ENCODE measurements around the gene MEGF6. TPM values are rescaled to one million over a fixed set of nuclear protein-coding genes. Genes with fewer than 3 reads are reported as not detected.

Gene MEGF6
- total and polyA plus RNA-seq, 2 donors (not counting 3 experiments of a cell fraction or from before 2014, with no cell fraction given), result 22.5 to 63.7 TPM

- Histone ChIP-seq H3K36me3 (ENCODE audit: control insufficient read depth in 2 of 2, extremely low read depth in 1 of 2, insufficient read depth in 2 of 2, low read length in 2 of 2) (no peaks in the 10 kb centered on the region), H3K79me2 (ENCODE audit: control insufficient read depth, insufficient read depth, low read length) (no peaks in the 10 kb centered on the region), H3K27ac (ENCODE audit: insufficient read depth, low read depth, low read length) (no peak overlapping the region), H4K20me1 (replicated peaks; ENCODE audit: control insufficient read depth, extremely low read depth, insufficient read depth, low read length) (no peaks in the 10 kb centered on the region), H3K4me2 (ENCODE audit: insufficient read depth, low read length) (no peak overlapping the region), H3K9ac (replicated peaks; ENCODE audit: extremely low read depth, insufficient read depth, low read length) (no peak overlapping the region), H3K9me3 (replicated peaks; ENCODE audit: control insufficient read depth, insufficient read depth, low read length) (no peaks in the 10 kb centered on the region), H3K27me3 (ENCODE audit: control insufficient read depth in 2 of 2, insufficient read depth in 2 of 2, low read length in 2 of 2) (no peaks in the 10 kb centered on the region), H2AFZ (ENCODE audit: low read depth, low read length) (no peak overlapping the region), H3K9me1 (replicated peaks; ENCODE audit: control insufficient read depth, extremely low read depth, insufficient read depth, low read length) (no peaks in the 10 kb centered on the region), H3K4me3 (replicated peaks in 1 of 3; ENCODE audit: insufficient read depth in 1 of 3, low read depth in 1 of 3, low read length in 3 of 3) (no peak overlapping the region), H3K4me1 (ENCODE audit: control insufficient read depth, extremely low read depth, insufficient read depth, low read length) (no peaks in the 10 kb centered on the region)
- dilution Hi-C loops (cut with MboI; ENCODE audit: extremely low pct_ligation_motif_present, low sequenced_read_pairs) (no loop called here), intact Hi-C loops (cut with micrococcal nuclease) (no loop called here)
- ChIA-PET POLR2A (no interaction called here), CTCF (interaction anchor here (1.5 kb wide), 1 partner anchor 62 kb away, joined by 6 read pairs; no protein-coding TSS in a partner anchor)
- no peak for TF ChIP-seq JUN (IDR thresholded peaks at IDR 0.05; ENCODE audit: borderline replicate concordance, insufficient read depth, insufficient read length, low read depth)
- no peak for TF ChIP-seq EZH2 (IDR thresholded peaks at IDR 0.05; ENCODE audit: borderline replicate concordance, low read depth, low read length, severe bottlenecking)
- no peak for TF ChIP-seq POLR2AphosphoS5 (IDR thresholded peaks at IDR 0.05; ENCODE audit: insufficient read depth, low read depth, low read length)
- no peak for TF ChIP-seq MAX (IDR thresholded peaks at IDR 0.05; ENCODE audit: insufficient read depth, insufficient read length)
- no peak for TF ChIP-seq MYC (IDR thresholded peaks at IDR 0.05; ENCODE audit: low read depth, low read length)
- TF ChIP-seq GATA2 (IDR thresholded peaks at IDR 0.05; ENCODE audit: insufficient read depth, insufficient read length, low read depth, low read length), result no peak
- no peak for TF ChIP-seq FOS (IDR thresholded peaks at IDR 0.05; ENCODE audit: borderline replicate concordance, insufficient read depth, low read length)
- no peak for TF ChIP-seq POLR2A (IDR thresholded peaks at IDR 0.05; ENCODE audit: low read depth, low read length)
- TF ChIP-seq, protein P1, sequence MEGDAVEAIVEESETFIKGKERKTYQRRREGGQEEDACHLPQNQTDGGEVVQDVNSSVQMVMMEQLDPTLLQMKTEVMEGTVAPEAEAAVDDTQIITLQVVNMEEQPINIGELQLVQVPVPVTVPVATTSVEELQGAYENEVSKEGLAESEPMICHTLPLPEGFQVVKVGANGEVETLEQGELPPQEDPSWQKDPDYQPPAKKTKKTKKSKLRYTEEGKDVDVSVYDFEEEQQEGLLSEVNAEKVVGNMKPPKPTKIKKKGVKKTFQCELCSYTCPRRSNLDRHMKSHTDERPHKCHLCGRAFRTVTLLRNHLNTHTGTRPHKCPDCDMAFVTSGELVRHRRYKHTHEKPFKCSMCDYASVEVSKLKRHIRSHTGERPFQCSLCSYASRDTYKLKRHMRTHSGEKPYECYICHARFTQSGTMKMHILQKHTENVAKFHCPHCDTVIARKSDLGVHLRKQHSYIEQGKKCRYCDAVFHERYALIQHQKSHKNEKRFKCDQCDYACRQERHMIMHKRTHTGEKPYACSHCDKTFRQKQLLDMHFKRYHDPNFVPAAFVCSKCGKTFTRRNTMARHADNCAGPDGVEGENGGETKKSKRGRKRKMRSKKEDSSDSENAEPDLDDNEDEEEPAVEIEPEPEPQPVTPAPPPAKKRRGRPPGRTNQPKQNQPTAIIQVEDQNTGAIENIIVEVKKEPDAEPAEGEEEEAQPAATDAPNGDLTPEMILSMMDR (IDR thresholded peaks at IDR 0.05; ENCODE audit: extremely low read depth in 1 of 2, insufficient read depth in 1 of 2, low read depth in 1 of 2, low read length in 2 of 2), result no peak
- DNase-seq (ENCODE audit: low read depth, low spot score) (no peak), FAIRE-seq (no peak)
- BruUV-seq (replicated peaks), result no TSS peak
Observed at GRCh38 chr1:3557366-3557765, 53.9 kb downstream of the MEGF6 start.

Measured in endothelial cell of umbilical vein (primary cell).